Measurements from ENCODE around the gene LIPH.
"Not testable (repeated sequence)": the region's sequence is repeated elsewhere in the genome, so short reads cannot be mapped to it uniquely, and the experiment has no call there.

The LIPH gene

GRCh38 chr3:185560676-185561075 is 8.3 kb upstream of the LIPH start:
- DNase-seq (ENCODE audit: extremely low read depth, low read depth), result no peak
- no peak for TF ChIP-seq CTCF (IDR thresholded peaks at IDR 0.05; ENCODE audit: low read depth, low read length)

- no peak for TF ChIP-seq CTCF (IDR thresholded peaks at IDR 0.05; ENCODE audit: low read depth, low read length)
- DNase-seq (ENCODE audit: extremely low read depth, low read depth), result no peak
Observed at GRCh38 chr3:185559706-185560090, 7.3 kb upstream of the LIPH start.

GRCh38 chr3:185558395-185558794 is 6.0 kb upstream of the LIPH start:
- no peak for TF ChIP-seq CTCF (IDR thresholded peaks at IDR 0.05; ENCODE audit: low read depth, low read length)
- DNase-seq (ENCODE audit: extremely low read depth, low read depth), result no peak

GRCh38 chr3:185556640-185557039 is 4.3 kb upstream of the LIPH start:
- DNase-seq (ENCODE audit: extremely low read depth, low read depth), result not testable (repeated sequence)

- TF ChIP-seq CTCF (IDR thresholded peaks at IDR 0.05; ENCODE audit: low read depth, low read length), result no peak
- no peak for DNase-seq (ENCODE audit: extremely low read depth, low read depth)
Observed at GRCh38 chr3:185555860-185556347, 3.5 kb upstream of the LIPH start.

- no peak for DNase-seq (ENCODE audit: extremely low read depth, low read depth)
- TF ChIP-seq CTCF (IDR thresholded peaks at IDR 0.05; ENCODE audit: low read depth, low read length), result no peak
Observed at GRCh38 chr3:185555101-185555501, 2.7 kb upstream of the LIPH start.

GRCh38 chr3:185549651-185550111 is 2.7 kb downstream of the LIPH start:
- DNase-seq (ENCODE audit: extremely low read depth, low read depth), result no peak
- TF ChIP-seq CTCF (IDR thresholded peaks at IDR 0.05; ENCODE audit: low read depth, low read length), result no peak

GRCh38 chr3:185549122-185549521 is 3.3 kb downstream of the LIPH start:
- DNase-seq (ENCODE audit: extremely low read depth, low read depth), result peak; percentile 95
- no peak for TF ChIP-seq CTCF (IDR thresholded peaks at IDR 0.05; ENCODE audit: low read depth, low read length)
